ENCODE data around the gene SRSF5. TPM values are rescaled to one million over a fixed set of nuclear protein-coding genes. Genes with fewer than 3 reads are reported as not detected.
"Not testable (repeated sequence)": the region's sequence is repeated elsewhere in the genome, so short reads cannot be mapped to it uniquely, and the experiment has no call there.

SRSF5 gene
- total RNA-seq, 2 experiments from 2014 or later, result 255 to 267 TPM

GRCh38 chr14:69727860-69728259 lies 39.1 kb upstream of the SRSF5 start:
- TF ChIP-seq, protein P1, sequence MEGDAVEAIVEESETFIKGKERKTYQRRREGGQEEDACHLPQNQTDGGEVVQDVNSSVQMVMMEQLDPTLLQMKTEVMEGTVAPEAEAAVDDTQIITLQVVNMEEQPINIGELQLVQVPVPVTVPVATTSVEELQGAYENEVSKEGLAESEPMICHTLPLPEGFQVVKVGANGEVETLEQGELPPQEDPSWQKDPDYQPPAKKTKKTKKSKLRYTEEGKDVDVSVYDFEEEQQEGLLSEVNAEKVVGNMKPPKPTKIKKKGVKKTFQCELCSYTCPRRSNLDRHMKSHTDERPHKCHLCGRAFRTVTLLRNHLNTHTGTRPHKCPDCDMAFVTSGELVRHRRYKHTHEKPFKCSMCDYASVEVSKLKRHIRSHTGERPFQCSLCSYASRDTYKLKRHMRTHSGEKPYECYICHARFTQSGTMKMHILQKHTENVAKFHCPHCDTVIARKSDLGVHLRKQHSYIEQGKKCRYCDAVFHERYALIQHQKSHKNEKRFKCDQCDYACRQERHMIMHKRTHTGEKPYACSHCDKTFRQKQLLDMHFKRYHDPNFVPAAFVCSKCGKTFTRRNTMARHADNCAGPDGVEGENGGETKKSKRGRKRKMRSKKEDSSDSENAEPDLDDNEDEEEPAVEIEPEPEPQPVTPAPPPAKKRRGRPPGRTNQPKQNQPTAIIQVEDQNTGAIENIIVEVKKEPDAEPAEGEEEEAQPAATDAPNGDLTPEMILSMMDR (IDR thresholded peaks at IDR 0.05), result no peak
- intact Hi-C loops (cut with micrococcal nuclease), result loop anchor here (2.0 kb wide), 2 partner anchors 125 to 143 kb away; no protein-coding TSS in a partner anchor
- Mint-ChIP-seq H3K9me3 (no peaks in the 10 kb centered on the region), H3K4me1 (ENCODE audit: low read depth) (peaks cover 10% of the 10 kb centered on the region), H3K27ac (no peak overlapping the region), H3K4me3 (no peak overlapping the region), H3K36me3 (ENCODE audit: low read depth) (no peaks in the 10 kb centered on the region), H3K27me3 (peaks cover 4% of the 10 kb centered on the region)
- ATAC-seq (no peak), DNase-seq (no peak)
- POLR2A ChIA-PET, result no interaction called here
- CTCF ChIA-PET, result interaction anchor here (0.9 to 3.1 kb wide), 16 partner anchors 9 to 144 kb away, joined by 3 to 61 read pairs (median 8); partner anchors contain the start of genes SRSF5 and SUSD6

DNA sequence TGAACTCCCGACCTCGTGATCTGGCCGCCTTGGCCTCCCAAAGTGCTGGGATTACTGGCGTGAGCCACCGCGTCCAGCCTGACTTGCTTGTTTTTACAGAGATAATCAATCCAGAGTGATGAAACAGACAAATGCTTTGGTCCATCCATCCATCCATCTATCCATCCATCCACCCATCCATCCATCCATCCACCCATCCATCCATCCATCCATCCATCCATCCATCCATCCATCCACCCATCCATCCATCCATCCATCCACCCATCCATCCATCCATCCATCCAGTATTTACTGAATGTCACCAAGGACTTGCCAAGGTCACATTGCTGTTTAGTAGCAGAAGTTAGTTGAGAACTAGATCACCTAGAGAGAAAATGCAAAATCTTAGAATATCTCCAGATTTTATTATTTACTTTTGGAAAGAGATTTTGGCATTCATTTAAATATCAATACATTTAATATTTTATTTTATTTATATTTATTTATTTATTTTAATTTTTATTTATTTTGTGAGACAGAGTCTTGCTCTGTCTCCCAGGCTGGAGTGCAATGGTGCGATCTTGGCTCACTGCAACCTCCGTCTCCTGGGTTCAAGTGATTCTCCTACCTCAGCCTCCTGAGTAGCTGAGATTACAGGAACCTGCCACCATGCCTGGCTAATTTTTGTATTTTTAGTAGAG lies 34.9 kb upstream of the SRSF5 start:
- H3K27ac Mint-ChIP-seq; intact Hi-C loops (cut with micrococcal nuclease): not testable (repeated sequence)
- POLR2A ChIA-PET, result interaction anchor here (0.6 kb wide), 1 partner anchor 1350 kb away, joined by 3 read pairs; no protein-coding TSS in a partner anchor

DNA sequence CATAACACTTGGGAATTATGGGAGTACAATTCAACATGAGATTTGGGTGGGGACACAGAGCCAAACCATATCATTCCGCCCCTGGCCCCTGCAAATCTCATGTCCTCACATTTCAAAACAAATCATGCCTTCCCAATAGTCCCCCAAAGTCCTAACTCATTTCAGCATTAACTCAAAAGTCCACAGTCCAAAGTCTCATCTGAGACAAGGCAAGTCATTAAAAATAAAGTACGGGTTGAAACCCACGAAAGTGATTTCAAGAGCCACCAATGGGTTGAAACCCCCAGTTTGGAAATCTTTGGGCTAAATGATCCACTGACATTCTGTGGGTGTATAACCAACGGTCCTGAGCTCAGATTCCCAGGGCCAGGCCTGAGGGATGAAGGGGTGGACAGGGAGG lies 30.5 kb upstream of the SRSF5 start:
- DNase-seq; H3K9me3 Mint-ChIP-seq; H3K27me3 Mint-ChIP-seq; H3K27ac Mint-ChIP-seq; H3K36me3 Mint-ChIP-seq (ENCODE audit: low read depth); H3K4me1 Mint-ChIP-seq (ENCODE audit: low read depth); H3K4me3 Mint-ChIP-seq; POLR2A ChIA-PET; ATAC-seq; intact Hi-C loops (cut with micrococcal nuclease): not testable (repeated sequence)
- CTCF ChIA-PET, result interaction anchor here (1.1 to 1.2 kb wide), 2 partner anchors 9 to 18 kb away, joined by 3 to 6 read pairs; no protein-coding TSS in a partner anchor

More for the DNA sequence above, 34.9 kb upstream of the SRSF5 start:
- not testable (repeated sequence) for H3K27me3 Mint-ChIP-seq; H3K9me3 Mint-ChIP-seq; H3K36me3 Mint-ChIP-seq (ENCODE audit: low read depth); H3K4me1 Mint-ChIP-seq (ENCODE audit: low read depth); DNase-seq; ATAC-seq; H3K4me3 Mint-ChIP-seq
- CTCF ChIA-PET, result interaction anchor here (1.0 to 1.9 kb wide), 2 partner anchors 13 to 296 kb away, joined by 3 to 13 read pairs; no protein-coding TSS in a partner anchor

- Mint-ChIP-seq H3K4me3 (no peak overlapping the region), H3K27me3 (no peaks in the 10 kb centered on the region), H3K9me3 (peaks cover 3% of the 10 kb centered on the region), H3K4me1 (ENCODE audit: low read depth) (peaks cover 2% of the 10 kb centered on the region), H3K27ac (no peak overlapping the region), H3K36me3 (ENCODE audit: low read depth) (no peaks in the 10 kb centered on the region)
- TF ChIP-seq, protein P1 (IDR thresholded peaks at IDR 0.05), result no peak
- CTCF ChIA-PET, result interaction anchor here (1.2 to 1.7 kb wide), 3 partner anchors 14 to 166 kb away, joined by 3 to 5 read pairs (median 4); partner anchors contain the start of gene CCDC177
- ATAC-seq (no peak), DNase-seq (no peak)
- intact Hi-C loops (cut with micrococcal nuclease), result no loop called here
- POLR2A ChIA-PET, result no interaction called here
These were observed 25.9 kb upstream of the SRSF5 start for GRCh38 chr14:69741055-69741454.

DNA sequence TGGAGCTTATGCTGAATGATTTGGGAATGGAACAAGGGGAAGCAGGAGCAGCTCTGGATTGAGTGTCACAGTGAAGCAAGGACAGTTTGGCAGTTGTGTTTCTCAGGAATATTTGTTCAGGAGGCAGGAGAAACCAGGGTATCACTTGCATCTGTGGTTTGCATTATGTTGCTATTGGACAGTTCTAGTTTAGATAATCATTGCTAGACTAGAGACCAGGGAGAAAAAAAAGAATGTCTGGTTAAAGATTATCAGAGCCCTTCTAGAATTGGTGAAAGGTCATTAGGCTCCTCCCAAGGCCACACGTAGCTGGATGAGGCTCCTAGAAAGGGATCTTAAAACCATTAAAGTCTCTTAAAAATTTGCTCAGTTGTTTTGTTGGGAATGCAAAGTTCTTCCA lies 17.0 kb upstream of the SRSF5 start:
- Mint-ChIP-seq H3K4me1 (ENCODE audit: low read depth) (peaks cover 7% of the 10 kb centered on the region), H3K27me3 (no peaks in the 10 kb centered on the region), H3K4me3 (no peak overlapping the region), H3K36me3 (ENCODE audit: low read depth) (no peaks in the 10 kb centered on the region), H3K27ac (no peak overlapping the region), H3K9me3 (no peaks in the 10 kb centered on the region)
- DNase-seq (no peak), ATAC-seq (no peak)
- ChIA-PET CTCF (interaction anchor here (0.8 to 1.0 kb wide), 2 partner anchors 19 to 165 kb away, joined by 3 read pairs; no protein-coding TSS in a partner anchor), POLR2A (interaction anchor here (1.0 kb wide), 1 partner anchor 16 kb away, joined by 3 read pairs; no protein-coding TSS in a partner anchor)
- intact Hi-C loops (cut with micrococcal nuclease), result no loop called here
- TF ChIP-seq, protein P1 (IDR thresholded peaks at IDR 0.05), result no peak

- DNase-seq (no peak), ATAC-seq (no peak)
- CTCF ChIA-PET, result interaction anchor here (0.8 to 1.0 kb wide), 2 partner anchors 20 to 165 kb away, joined by 3 read pairs; no protein-coding TSS in a partner anchor
- Mint-ChIP-seq H3K9me3 (no peaks in the 10 kb centered on the region), H3K36me3 (ENCODE audit: low read depth) (no peaks in the 10 kb centered on the region), H3K27ac (no peak overlapping the region), H3K4me1 (ENCODE audit: low read depth) (peaks cover 11% of the 10 kb centered on the region), H3K4me3 (no peak overlapping the region), H3K27me3 (no peaks in the 10 kb centered on the region)
- TF ChIP-seq, protein P1 (IDR thresholded peaks at IDR 0.05), result no peak
- intact Hi-C loops (cut with micrococcal nuclease), result no loop called here
- POLR2A ChIA-PET, result interaction anchor here (0.9 kb wide), 1 partner anchor 17 kb away, joined by 3 read pairs; no protein-coding TSS in a partner anchor
These were observed 16.4 kb upstream of the SRSF5 start for GRCh38 chr14:69750495-69750894.

All from activated CD8-positive, alpha-beta T cell treated with anti-CD3 and anti-CD28 coated beads for 36 hours (primary cell).